A673 (cell line): ENCODE results near the gene LTBR. TPM values are rescaled to one million over a fixed set of nuclear protein-coding genes. Genes with fewer than 3 reads are reported as not detected.

ENCODE experiments used
- BruUV-seq: library from RNA; stranded (reverse); fragments of 400-500 nt; replicated peaks from 2 replicates; lab custom pipeline; 2021; lab: Mats Ljungman, UMichigan
- CTCF ChIA-PET: fragments of 300-600 bp; sonication (Branson Sonifier 250); formaldehyde crosslinking; loops from one replicate; lab custom pipeline; 2022; ENCODE audit warnings: antibody characterized with exemption; lab: Charles Lee
- POLR2A ChIA-PET: fragments of 300-600 bp; sonication (Branson Sonifier 250); formaldehyde crosslinking; loops from one replicate; lab custom pipeline; 2022; ENCODE audit warnings: antibody characterized with exemption; ENCODE audit not compliant: low non-redundant PET; lab: Charles Lee
- DNase-seq: peaks from one replicate; pipeline ENCODE4 v3.0.0-alpha.2; 2015; ENCODE audit warnings: low spot score
- H3K27ac ChIP-seq: fragments of 200-600 bp; sonication (generic); 2 replicates; pipeline ENCODE4 v1.5.1; 2016; ENCODE audit warnings: mixed run types, low read depth, mild to moderate bottlenecking, mixed read lengths, antibody characterized with exemption, low read length; ENCODE audit not compliant: poor library complexity, severe bottlenecking
- H3K27me3 ChIP-seq: fragments of 200-600 bp; sonication (generic); replicated peaks from 2 replicates; pipeline ENCODE4 v1.6.1; 2017; ENCODE audit warnings: mixed run types, low read depth, mild to moderate bottlenecking, mixed read lengths, antibody characterized with exemption, low read length; ENCODE audit not compliant: insufficient read depth, poor library complexity
- H3K36me3 ChIP-seq: fragments of 200-600 bp; sonication (generic); 2 replicates; pipeline ENCODE4 v1.6.1; 2016; ENCODE audit warnings: mixed run types, mild to moderate bottlenecking, mixed read lengths, antibody characterized with exemption, low read length; ENCODE audit not compliant: insufficient read depth, poor library complexity, severe bottlenecking
- H3K4me1 ChIP-seq: fragments of 200-600 bp; sonication (generic); 2 replicates; pipeline ENCODE4 v1.6.1; 2017; ENCODE audit warnings: mixed run types, mild to moderate bottlenecking, mixed read lengths, antibody characterized with exemption, low read length; ENCODE audit not compliant: insufficient read depth, poor library complexity, severe bottlenecking
- H3K4me3 ChIP-seq: fragments of 200-600 bp; sonication (generic); 2 replicates; pipeline ENCODE4 v1.5.1; 2016; ENCODE audit warnings: low read depth, mixed run types, mild to moderate bottlenecking, mixed read lengths, low read length; ENCODE audit not compliant: poor library complexity, severe bottlenecking
- H3K9me3 ChIP-seq: fragments of 200-600 bp; sonication (generic); 2 replicates; pipeline ENCODE4 v1.6.1; 2016; ENCODE audit warnings: mixed run types, low read depth, mild to moderate bottlenecking, mixed read lengths, antibody characterized with exemption, low read length; ENCODE audit not compliant: poor library complexity, severe bottlenecking
- CTCF ChIP-seq: fragments of 300-800, 200-600 bp; sonication (generic); conservative IDR thresholded peaks from 2 replicates; pipeline ENCODE4 v1.5.1; 2017; ENCODE audit warnings: low read depth, mild to moderate bottlenecking, antibody characterized with exemption, low read length, moderate library complexity, mixed read lengths
- EZH2 ChIP-seq: fragments of 200-600 bp; sonication (generic); IDR thresholded peaks from 2 replicates; pipeline ENCODE4 v1.6.1; 2017; ENCODE audit warnings: borderline replicate concordance, low read depth, mild to moderate bottlenecking, mixed read lengths, antibody characterized with exemption, low read length; ENCODE audit not compliant: poor library complexity, severe bottlenecking
- intact Hi-C: fragments of 100-400 bp; cut with micrococcal nuclease; formaldehyde crosslinking; loops from one replicate; pipeline ENCODE4 v1.10.0; 2022; ENCODE audit not compliant: unreplicated experiment
- total RNA-seq: library from RNA; stranded (reverse); gene quantifications from 2 replicates; pipeline ENCODE4 v1.2.3, GENCODE V29; 2021

Gene LTBR
- total RNA-seq, 1 experiment from 2014 or later, result 27.5 TPM

GRCh38 chr12:6435961-6436715 lies 52.2 kb downstream of the LTBR start:
- DNase-seq, result no peak
- POLR2A ChIA-PET, result interaction anchor here (0.5 kb wide), 1 partner anchor 98 kb away, joined by 7 read pairs; the partner anchor contains the start of gene GAPDH
- Histone ChIP-seq H3K4me1 (peaks cover 3% of the 10 kb centered on the region), H3K36me3 (no peaks in the 10 kb centered on the region), H3K4me3 (no peak overlapping the region), H3K27ac (no peak overlapping the region), H3K9me3 (no peaks in the 10 kb centered on the region), H3K27me3 (no peaks in the 10 kb centered on the region)
- CTCF ChIA-PET, result interaction anchor here (0.5 to 0.6 kb wide), 2 partner anchors 98 to 172 kb away, joined by 3 read pairs; partner anchors contain the start of gene GAPDH
- no TSS peak for BruUV-seq
- intact Hi-C loops, result no loop called here
- TF ChIP-seq CTCF (no peak), EZH2 (no peak)

GRCh38 chr12:6437586-6437985 lies 53.6 kb downstream of the LTBR start:
- DNase-seq, result no peak
- Histone ChIP-seq H3K9me3 (no peaks in the 10 kb centered on the region), H3K36me3 (no peaks in the 10 kb centered on the region), H3K4me3 (no peak overlapping the region), H3K4me1 (no peaks in the 10 kb centered on the region), H3K27me3 (no peaks in the 10 kb centered on the region), H3K27ac (no peak overlapping the region)
- intact Hi-C loops, result no loop called here
- POLR2A ChIA-PET, result no interaction called here
- no TSS peak for BruUV-seq
- CTCF ChIA-PET, result no interaction called here
- no peak for TF ChIP-seq EZH2
- no peak for TF ChIP-seq CTCF

- no peak overlapping the region for H3K4me3 ChIP-seq
- intact Hi-C loops, result no loop called here
These were observed 54.4 kb downstream of the LTBR start for GRCh38 chr12:6438345-6438744.

More at GRCh38 chr12:6438345-6438744, 54.4 kb downstream of the LTBR start:
- no peaks in the 10 kb centered on the region for H3K9me3 ChIP-seq
- H3K27ac ChIP-seq, result no peak overlapping the region
- TF ChIP-seq EZH2 (no peak), CTCF (no peak)
- no peak for DNase-seq
- CTCF ChIA-PET, result no interaction called here
- H3K27me3 ChIP-seq, result no peaks in the 10 kb centered on the region
- POLR2A ChIA-PET, result no interaction called here
- no peaks in the 10 kb centered on the region for H3K4me1 ChIP-seq
- no peaks in the 10 kb centered on the region for H3K36me3 ChIP-seq
- no TSS peak for BruUV-seq
